D721Med (cell line): ENCODE measurements around the gene PCNX3.

Experiments used
- DNase-seq: peaks from one replicate; pipeline ENCODE4 v3.0.0; 2011; ENCODE audit warnings: low spot score; ENCODE audit not compliant: insufficient read length
- FAIRE-seq: peaks from 2 replicates; lab custom pipeline; 2011; peaks lifted over from hg19 to GRCh38; lab: Jason Lieb, UNC
- TF ChIP-seq, protein P1 (sequence below): IDR thresholded peaks from 2 replicates; pipeline ENCODE4 v1.5.1; 2012; ENCODE audit warnings: mild to moderate bottlenecking, control low read depth; ENCODE audit not compliant: insufficient read depth; ENCODE audit errors: missing control alignments

Gene PCNX3

DNA sequence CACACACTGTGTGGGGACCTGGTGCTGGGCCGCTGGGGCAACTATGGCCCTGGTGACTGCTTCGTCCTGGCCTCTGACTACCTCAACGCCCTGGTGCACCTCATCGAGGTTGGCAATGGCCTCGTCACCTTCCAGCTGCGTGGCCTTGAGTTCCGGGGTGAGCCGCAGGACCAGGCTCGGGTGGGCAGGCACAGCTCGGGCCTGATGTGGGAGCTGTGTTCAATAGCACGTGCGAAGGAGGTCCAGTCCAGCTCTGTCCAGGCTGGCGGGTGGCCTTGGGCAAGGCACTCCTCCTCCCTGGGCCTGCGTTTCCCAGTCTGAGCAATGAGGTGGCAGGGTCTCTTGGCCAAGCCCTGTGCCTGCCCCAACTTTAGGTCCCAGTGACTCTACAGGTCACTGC is 14.0 kb downstream of the PCNX3 start:
- TF ChIP-seq, protein P1, sequence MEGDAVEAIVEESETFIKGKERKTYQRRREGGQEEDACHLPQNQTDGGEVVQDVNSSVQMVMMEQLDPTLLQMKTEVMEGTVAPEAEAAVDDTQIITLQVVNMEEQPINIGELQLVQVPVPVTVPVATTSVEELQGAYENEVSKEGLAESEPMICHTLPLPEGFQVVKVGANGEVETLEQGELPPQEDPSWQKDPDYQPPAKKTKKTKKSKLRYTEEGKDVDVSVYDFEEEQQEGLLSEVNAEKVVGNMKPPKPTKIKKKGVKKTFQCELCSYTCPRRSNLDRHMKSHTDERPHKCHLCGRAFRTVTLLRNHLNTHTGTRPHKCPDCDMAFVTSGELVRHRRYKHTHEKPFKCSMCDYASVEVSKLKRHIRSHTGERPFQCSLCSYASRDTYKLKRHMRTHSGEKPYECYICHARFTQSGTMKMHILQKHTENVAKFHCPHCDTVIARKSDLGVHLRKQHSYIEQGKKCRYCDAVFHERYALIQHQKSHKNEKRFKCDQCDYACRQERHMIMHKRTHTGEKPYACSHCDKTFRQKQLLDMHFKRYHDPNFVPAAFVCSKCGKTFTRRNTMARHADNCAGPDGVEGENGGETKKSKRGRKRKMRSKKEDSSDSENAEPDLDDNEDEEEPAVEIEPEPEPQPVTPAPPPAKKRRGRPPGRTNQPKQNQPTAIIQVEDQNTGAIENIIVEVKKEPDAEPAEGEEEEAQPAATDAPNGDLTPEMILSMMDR: no peak
- no peak for FAIRE-seq
- no peak for DNase-seq

DNA sequence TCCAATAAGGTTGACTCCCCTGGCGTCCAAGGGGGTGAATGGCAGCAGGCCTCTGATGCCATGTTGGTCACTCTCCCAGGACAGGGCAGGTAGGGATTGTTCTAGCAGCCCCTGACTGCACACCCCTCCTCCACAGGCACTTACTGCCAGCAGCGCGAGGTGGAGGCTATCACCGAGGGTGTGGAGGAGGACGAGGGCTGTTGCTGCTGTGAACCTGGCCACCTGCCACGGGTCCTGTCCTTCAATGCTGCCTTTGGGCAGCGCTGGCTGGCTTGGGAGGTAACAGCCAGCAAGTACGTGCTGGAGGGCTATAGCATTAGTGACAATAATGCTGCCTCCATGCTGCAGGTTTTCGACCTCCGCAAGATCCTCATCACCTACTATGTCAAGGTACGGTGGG is 14.6 kb downstream of the PCNX3 start:
- DNase-seq (no peak), FAIRE-seq (no peak)
- TF ChIP-seq, protein P1: no peak

DNA sequence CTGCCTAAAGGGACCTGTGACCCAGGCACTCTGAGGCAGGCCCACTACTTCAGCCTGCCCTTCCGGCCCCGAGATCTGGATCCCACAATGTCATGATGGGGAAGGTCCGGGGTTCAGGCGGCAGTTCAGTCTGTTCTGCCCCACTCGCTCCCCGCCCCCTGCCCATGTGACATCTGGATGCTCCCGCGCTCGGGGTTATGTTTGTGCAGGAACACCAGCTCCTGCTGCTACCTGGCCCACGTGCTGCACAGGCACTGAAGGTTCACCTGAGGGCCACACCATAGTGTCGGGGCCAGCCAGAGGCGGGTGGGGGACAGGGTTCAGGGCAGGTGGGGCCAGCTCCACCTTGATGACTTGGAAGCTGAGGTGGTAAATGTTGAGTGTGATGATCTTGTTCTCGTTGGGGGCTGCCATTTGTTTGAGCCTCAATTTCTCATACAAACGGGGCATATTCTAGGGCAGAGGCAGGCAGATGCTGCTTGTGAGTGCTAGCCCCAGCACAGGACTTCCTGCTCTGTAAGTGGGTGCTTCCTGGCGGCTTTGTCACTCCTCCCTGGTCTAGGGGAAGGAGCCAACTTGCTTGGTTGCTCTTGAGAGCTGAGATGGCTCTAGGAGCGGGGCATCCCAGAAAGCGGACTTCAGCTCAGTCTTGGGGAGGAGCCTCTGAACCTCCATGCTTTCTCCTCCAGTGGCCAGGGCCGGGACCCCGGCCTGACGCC is 18.0 kb downstream of the PCNX3 start:
- FAIRE-seq (no peak), DNase-seq (no peak)
- TF ChIP-seq, protein P1: no peak

DNA sequence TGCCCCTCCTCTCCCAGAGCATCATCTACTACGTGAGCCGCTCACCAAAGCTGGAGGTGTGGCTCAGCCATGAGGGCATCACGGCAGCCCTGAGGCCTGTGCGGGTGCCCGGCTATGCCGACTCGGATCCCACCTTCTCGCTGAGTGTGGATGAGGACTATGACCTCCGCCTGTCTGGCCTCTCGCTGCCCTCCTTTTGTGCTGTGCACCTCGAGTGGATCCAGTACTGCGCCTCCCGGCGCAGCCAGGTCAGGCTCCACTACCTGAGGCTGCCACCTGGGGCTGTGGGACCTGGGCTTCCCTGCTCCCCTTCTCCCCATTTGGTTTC is 18.5 kb downstream of the PCNX3 start:
- DNase-seq: no peak
- FAIRE-seq: no peak
- TF ChIP-seq, protein P1: no peak

DNA sequence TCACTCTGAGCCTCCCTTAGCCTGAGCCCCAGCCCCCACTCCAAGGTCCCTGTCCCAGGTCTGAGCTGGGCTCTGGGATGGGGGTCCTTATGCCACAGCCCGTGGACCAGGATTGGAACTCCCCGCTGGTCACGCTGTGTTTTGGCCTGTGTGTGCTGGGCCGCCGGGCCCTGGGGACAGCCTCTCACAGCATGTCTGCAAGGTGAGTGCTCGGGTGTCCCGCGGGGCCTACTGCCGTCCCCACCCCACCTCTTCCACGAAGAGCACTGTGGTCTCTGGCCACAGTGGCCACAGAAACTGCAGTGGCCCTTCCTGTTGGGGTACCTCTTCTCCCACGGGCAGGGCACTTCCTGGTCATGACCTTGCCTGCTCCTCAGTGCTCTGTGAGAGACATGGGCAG is 18.9 kb downstream of the PCNX3 start:
- no peak for FAIRE-seq
- DNase-seq: no peak
- TF ChIP-seq, protein P1: no peak

DNA sequence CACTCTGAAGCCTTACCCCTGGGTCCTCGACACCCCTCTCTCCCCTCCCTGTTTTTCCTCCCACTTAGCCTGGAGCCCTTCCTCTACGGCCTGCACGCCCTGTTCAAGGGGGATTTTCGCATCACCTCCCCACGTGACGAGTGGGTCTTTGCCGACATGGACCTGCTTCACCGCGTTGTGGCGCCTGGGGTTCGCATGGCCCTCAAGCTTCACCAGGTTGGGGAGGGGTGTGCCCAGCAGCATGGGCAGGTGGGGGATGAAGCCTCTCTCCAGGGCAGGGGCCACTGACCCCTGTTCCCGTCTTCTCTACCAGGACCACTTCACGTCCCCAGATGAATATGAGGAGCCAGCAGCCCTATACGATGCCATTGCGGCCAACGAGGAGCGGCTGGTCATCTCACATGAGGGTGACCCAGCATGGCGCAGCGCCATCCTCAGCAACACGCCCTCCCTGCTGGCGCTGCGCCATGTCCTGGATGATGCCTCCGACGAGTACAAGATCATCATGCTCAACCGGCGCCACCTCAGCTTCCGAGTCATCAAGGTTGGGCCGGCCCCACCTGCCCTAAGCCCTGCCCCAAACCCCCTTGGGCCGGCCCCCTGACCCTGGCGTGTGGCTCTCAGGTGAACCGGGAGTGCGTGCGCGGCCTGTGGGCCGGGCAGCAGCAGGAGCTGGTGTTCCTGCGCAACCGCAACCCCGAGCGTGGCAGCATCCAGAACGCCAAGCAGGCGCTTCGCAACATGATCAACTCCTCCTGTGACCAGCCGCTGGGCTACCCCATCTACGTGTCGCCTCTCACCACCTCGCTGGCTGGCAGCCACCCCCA is 19.5 kb downstream of the PCNX3 start:
- DNase-seq (no peak), FAIRE-seq (no peak)
- TF ChIP-seq, protein P1: no peak
